ENCODE measurements around the gene ZNF350. TPM values are rescaled to one million over a fixed set of nuclear protein-coding genes. Genes with fewer than 3 reads are reported as not detected.

The ZNF350 gene
- total RNA-seq, 1 donor from 2014 or later = 8.6 TPM

DNA sequence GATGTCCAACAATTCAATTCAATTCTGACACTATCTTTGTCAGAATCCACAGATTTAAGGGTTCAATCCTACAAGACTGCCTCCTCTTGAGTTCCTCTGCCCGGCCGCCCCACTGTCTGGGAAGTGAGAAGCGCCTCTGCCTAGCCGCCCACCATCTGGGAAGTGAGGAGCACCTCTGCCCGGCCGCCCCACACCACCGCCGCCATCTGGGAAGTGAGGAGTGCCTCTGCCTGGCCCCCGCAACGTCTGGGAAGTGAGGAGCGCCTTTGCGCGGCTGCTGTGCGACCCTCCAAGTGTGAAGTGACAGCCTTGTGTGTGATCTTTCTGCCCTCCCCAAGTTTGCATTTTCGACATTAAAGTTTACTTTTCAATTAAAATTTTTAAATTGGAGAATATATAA, 35.6 kb upstream of the ZNF350 start:
- peaks cover 47% of the 10 kb centered on the region for H3K36me3 ChIP-seq (ENCODE audit: insufficient read depth, low read length)
- DNase-seq (ENCODE audit: low read depth) (no peak), FAIRE-seq (no peak)
- H4K20me1 ChIP-seq (ENCODE audit: insufficient read depth, low read length) = no peaks in the 10 kb centered on the region
- no peak overlapping the region for H3K4me3 ChIP-seq (ENCODE audit: insufficient read depth, low read depth, low read length)
- H3K4me1 ChIP-seq (ENCODE audit: insufficient read depth, low read length) = no peaks in the 10 kb centered on the region
- Mint-ChIP-seq H3K27me3 (ENCODE audit: low read depth, unreplicated experiment) (no peaks in the 10 kb centered on the region), H3K27ac (ENCODE audit: unreplicated experiment) (no peak overlapping the region), H3K36me3 (ENCODE audit: low read depth, unreplicated experiment) (peaks cover 69% of the 10 kb centered on the region), H3K4me1 (ENCODE audit: low read depth, unreplicated experiment) (peaks cover 7% of the 10 kb centered on the region), H3K9me3 (ENCODE audit: unreplicated experiment) (peaks cover 19% of the 10 kb centered on the region), H3K4me3 (ENCODE audit: unreplicated experiment) (no peak overlapping the region)
- TF ChIP-seq, protein P1, sequence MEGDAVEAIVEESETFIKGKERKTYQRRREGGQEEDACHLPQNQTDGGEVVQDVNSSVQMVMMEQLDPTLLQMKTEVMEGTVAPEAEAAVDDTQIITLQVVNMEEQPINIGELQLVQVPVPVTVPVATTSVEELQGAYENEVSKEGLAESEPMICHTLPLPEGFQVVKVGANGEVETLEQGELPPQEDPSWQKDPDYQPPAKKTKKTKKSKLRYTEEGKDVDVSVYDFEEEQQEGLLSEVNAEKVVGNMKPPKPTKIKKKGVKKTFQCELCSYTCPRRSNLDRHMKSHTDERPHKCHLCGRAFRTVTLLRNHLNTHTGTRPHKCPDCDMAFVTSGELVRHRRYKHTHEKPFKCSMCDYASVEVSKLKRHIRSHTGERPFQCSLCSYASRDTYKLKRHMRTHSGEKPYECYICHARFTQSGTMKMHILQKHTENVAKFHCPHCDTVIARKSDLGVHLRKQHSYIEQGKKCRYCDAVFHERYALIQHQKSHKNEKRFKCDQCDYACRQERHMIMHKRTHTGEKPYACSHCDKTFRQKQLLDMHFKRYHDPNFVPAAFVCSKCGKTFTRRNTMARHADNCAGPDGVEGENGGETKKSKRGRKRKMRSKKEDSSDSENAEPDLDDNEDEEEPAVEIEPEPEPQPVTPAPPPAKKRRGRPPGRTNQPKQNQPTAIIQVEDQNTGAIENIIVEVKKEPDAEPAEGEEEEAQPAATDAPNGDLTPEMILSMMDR (IDR thresholded peaks at IDR 0.05; ENCODE audit: insufficient read depth, low read depth, low read length) = no peak
- TF ChIP-seq EZH2 (IDR thresholded peaks at IDR 0.05; ENCODE audit: insufficient read depth, low read length) = no peak
- no peak overlapping the region for H2AFZ ChIP-seq (ENCODE audit: low read depth, low read length)
- H3K9me3 ChIP-seq (ENCODE audit: insufficient read depth, low read depth, low read length) = peaks cover 15% of the 10 kb centered on the region
- no peaks in the 10 kb centered on the region for H3K27me3 ChIP-seq (ENCODE audit: insufficient read depth, low read length)
- peaks cover 28% of the 10 kb centered on the region for H3K79me2 ChIP-seq (ENCODE audit: insufficient read depth, low read length)
- no peak overlapping the region for H3K4me2 ChIP-seq (ENCODE audit: low read length)
- no peak overlapping the region for H3K9ac ChIP-seq (ENCODE audit: low read length)
- no peak overlapping the region for H3K27ac ChIP-seq (ENCODE audit: low read depth, low read length)

DNA sequence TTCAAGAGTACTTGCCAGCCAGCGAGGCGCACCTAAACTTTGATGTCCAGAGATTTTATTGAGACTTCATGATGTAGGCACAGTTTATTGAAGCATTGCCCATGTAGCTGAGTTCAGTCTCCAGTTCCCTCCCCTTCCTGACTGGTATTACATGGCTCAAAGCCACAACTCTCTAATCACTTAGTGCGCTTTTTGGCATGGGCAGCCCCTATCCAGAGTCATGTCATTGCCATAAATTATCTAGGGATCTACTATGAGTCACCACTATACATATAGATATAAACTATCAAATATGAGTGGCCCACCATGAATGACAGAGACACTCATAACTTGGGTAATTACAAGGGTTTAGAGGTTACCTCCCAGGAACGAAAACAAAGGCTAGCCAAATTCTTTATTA, 33.9 kb upstream of the ZNF350 start:
- H3K4me1 ChIP-seq (ENCODE audit: insufficient read depth, low read length) = no peaks in the 10 kb centered on the region
- no peak overlapping the region for H3K27ac ChIP-seq (ENCODE audit: low read depth, low read length)
- peaks cover 23% of the 10 kb centered on the region for H3K9me3 Mint-ChIP-seq (ENCODE audit: unreplicated experiment)
- TF ChIP-seq, protein P1 (IDR thresholded peaks at IDR 0.05; ENCODE audit: insufficient read depth, low read depth, low read length) = no peak
- no peak for TF ChIP-seq EZH2 (IDR thresholded peaks at IDR 0.05; ENCODE audit: insufficient read depth, low read length)
- DNase-seq (ENCODE audit: low read depth) (no peak), FAIRE-seq (no peak)
- no peaks in the 10 kb centered on the region for H3K27me3 ChIP-seq (ENCODE audit: insufficient read depth, low read length)
- H3K79me2 ChIP-seq (ENCODE audit: insufficient read depth, low read length) = peaks cover 17% of the 10 kb centered on the region
- H4K20me1 ChIP-seq (ENCODE audit: insufficient read depth, low read length) = no peaks in the 10 kb centered on the region
- H3K27ac Mint-ChIP-seq (ENCODE audit: unreplicated experiment) = no peak overlapping the region
- no peak overlapping the region for H3K4me3 ChIP-seq (ENCODE audit: insufficient read depth, low read depth, low read length)
- H3K4me2 ChIP-seq (ENCODE audit: low read length) = no peak overlapping the region
- peaks cover 83% of the 10 kb centered on the region for H3K36me3 Mint-ChIP-seq (ENCODE audit: low read depth, unreplicated experiment)
- H3K9me3 ChIP-seq (ENCODE audit: insufficient read depth, low read depth, low read length) = peaks cover 28% of the 10 kb centered on the region
- peaks cover 59% of the 10 kb centered on the region for H3K36me3 ChIP-seq (ENCODE audit: insufficient read depth, low read length)
- peaks cover 3% of the 10 kb centered on the region for H3K4me1 Mint-ChIP-seq (ENCODE audit: low read depth, unreplicated experiment)
- no peaks in the 10 kb centered on the region for H3K27me3 Mint-ChIP-seq (ENCODE audit: low read depth, unreplicated experiment)
- no peak overlapping the region for H3K4me3 Mint-ChIP-seq (ENCODE audit: unreplicated experiment)
- H2AFZ ChIP-seq (ENCODE audit: low read depth, low read length) = no peak overlapping the region
- no peak overlapping the region for H3K9ac ChIP-seq (ENCODE audit: low read length)

DNA sequence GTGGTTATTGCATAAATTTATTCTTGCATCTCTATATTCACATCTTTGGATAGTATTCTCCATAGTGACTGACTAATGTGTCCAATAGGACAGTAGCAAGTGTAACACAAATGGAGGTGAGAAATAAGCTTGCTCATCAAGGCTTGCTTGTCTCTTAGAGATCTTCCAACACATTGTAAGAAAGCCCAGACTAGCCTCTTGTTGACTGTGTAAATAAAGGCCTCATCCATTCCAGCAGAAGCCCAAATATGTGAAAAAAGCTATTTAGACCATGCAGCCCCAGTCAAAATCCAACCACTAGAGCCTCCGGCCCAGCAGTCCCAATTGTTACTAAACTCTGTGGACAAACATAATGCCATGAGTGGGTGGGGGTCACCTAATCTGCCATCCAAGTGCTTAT, 24.0 kb upstream of the ZNF350 start:
- H3K27ac ChIP-seq (ENCODE audit: low read depth, low read length) = no peak overlapping the region
- no peak overlapping the region for H3K4me3 ChIP-seq (ENCODE audit: insufficient read depth, low read depth, low read length)
- peaks cover 10% of the 10 kb centered on the region for H3K9me3 ChIP-seq (ENCODE audit: insufficient read depth, low read depth, low read length)
- Mint-ChIP-seq H3K27me3 (ENCODE audit: low read depth, unreplicated experiment) (no peaks in the 10 kb centered on the region), H3K4me1 (ENCODE audit: low read depth, unreplicated experiment) (no peaks in the 10 kb centered on the region), H3K9me3 (ENCODE audit: unreplicated experiment) (peaks cover 10% of the 10 kb centered on the region), H3K4me3 (ENCODE audit: unreplicated experiment) (no peak overlapping the region), H3K36me3 (ENCODE audit: low read depth, unreplicated experiment) (peaks cover 28% of the 10 kb centered on the region), H3K27ac (ENCODE audit: unreplicated experiment) (no peak overlapping the region)
- H3K36me3 ChIP-seq (ENCODE audit: insufficient read depth, low read length) = peaks cover 11% of the 10 kb centered on the region
- TF ChIP-seq, protein P1 (IDR thresholded peaks at IDR 0.05; ENCODE audit: insufficient read depth, low read depth, low read length) = no peak
- no peak for TF ChIP-seq EZH2 (IDR thresholded peaks at IDR 0.05; ENCODE audit: insufficient read depth, low read length)
- FAIRE-seq (no peak), DNase-seq (ENCODE audit: low read depth) (no peak)
- H3K4me2 ChIP-seq (ENCODE audit: low read length) = no peak overlapping the region
- H3K79me2 ChIP-seq (ENCODE audit: insufficient read depth, low read length) = peaks cover 15% of the 10 kb centered on the region
- H2AFZ ChIP-seq (ENCODE audit: low read depth, low read length) = no peak overlapping the region
- H3K9ac ChIP-seq (ENCODE audit: low read length) = no peak overlapping the region
- no peaks in the 10 kb centered on the region for H4K20me1 ChIP-seq (ENCODE audit: insufficient read depth, low read length)
- no peaks in the 10 kb centered on the region for H3K27me3 ChIP-seq (ENCODE audit: insufficient read depth, low read length)
- H3K4me1 ChIP-seq (ENCODE audit: insufficient read depth, low read length) = peaks cover 7% of the 10 kb centered on the region

Data from astrocyte (in vitro differentiated cells and primary cell).